ENCODE data around the gene NOC4L.

GRCh38 chr12:132201391-132202120, 57.3 kb downstream of the NOC4L start:
- TF ChIP-seq POLR2AphosphoS5 (IDR thresholded peaks at IDR 0.05) (no peak), CTCF (IDR thresholded peaks at IDR 0.05) (no peak), POLR2A (IDR thresholded peaks at IDR 0.05) (no peak)

Data from breast epithelium (tissue), 3 donors.